T-helper 17 cell (primary cell): ENCODE data around the gene KRTAP4-11. TPM values are rescaled to one million over a fixed set of nuclear protein-coding genes. Genes with fewer than 3 reads are reported as not detected.
"Not testable (repeated sequence)": the region's sequence is repeated elsewhere in the genome, so short reads cannot be mapped to it uniquely, and the experiment has no call there.

Source experiments
- ATAC-seq: fragments of 150-1000 bp; cut with Tn5 transposase; 2 replicates; pipeline ENCODE4 v1.10.0; 2021; ENCODE audit warnings: mild to moderate bottlenecking, moderate library complexity
- DNase-seq, 3 donors: peaks; one replicate each; pipeline versions ENCODE4 v3.0.0 to v3.0.0-alpha.2; 2020 to 2021
- H3K9me3 ChIP-seq: one replicate; pipeline ENCODE4 v1.7.0; 2013; ENCODE audit warnings: low read length, mild to moderate bottlenecking; ENCODE audit not compliant: control insufficient read depth, poor library complexity, severe bottlenecking
- H3K27ac Mint-ChIP-seq: one replicate; pipeline ENCODE4 v1.8.0; 2022; ENCODE audit warnings: mild to moderate bottlenecking, moderate library complexity, mixed read lengths
- H3K27me3 Mint-ChIP-seq: one replicate; pipeline ENCODE4 v1.8.0; 2022; ENCODE audit warnings: mixed read lengths
- H3K36me3 Mint-ChIP-seq: one replicate; pipeline ENCODE4 v1.8.0; 2022; ENCODE audit warnings: low read depth, mixed read lengths
- H3K4me1 Mint-ChIP-seq: one replicate; pipeline ENCODE4 v1.8.0; 2022; ENCODE audit warnings: mild to moderate bottlenecking, mixed read lengths
- H3K4me3 Mint-ChIP-seq: one replicate; pipeline ENCODE4 v1.8.0; 2022; ENCODE audit warnings: mild to moderate bottlenecking, moderate library complexity, mixed read lengths
- total RNA-seq, 4 donors: library from RNA in 2 of 4; stranded (reverse) in 2 of 4; gene quantifications; one replicate each; pipeline ENCODE4 v1.2.3 and lab custom pipeline; 2022 to 2026

KRTAP4-11 gene
- total RNA-seq, 2 donors from 2014 or later, result not detected

- Mint-ChIP-seq H3K27ac (no peak overlapping the region), H3K36me3 (peaks cover 5% of the 10 kb centered on the region), H3K4me3 (no peak overlapping the region), H3K4me1 (peaks cover 2% of the 10 kb centered on the region), H3K27me3 (no peaks in the 10 kb centered on the region)
- DNase-seq (no peak), ATAC-seq (no peak)
- peaks cover 5% of the 10 kb centered on the region for H3K9me3 ChIP-seq
These were observed 23.2 kb upstream of the KRTAP4-11 start for GRCh38 chr17:41141361-41141760.

GRCh38 chr17:41140360-41141131 is 22.4 kb upstream of the KRTAP4-11 start, which contains the start of gene KRTAP4-6:
Gene KRTAP4-6 (minus strand): TSS chr17:41140544. CDS start chr17:41140487, 57 bp downstream.
- DNase-seq (no peak), ATAC-seq (no peak)
- Mint-ChIP-seq H3K4me1 (peaks cover 2% of the 10 kb centered on the region), H3K4me3 (no peak within 1 kb of the TSS), H3K27me3 (no peaks in the 10 kb centered on the region), H3K36me3 (peaks cover 5% of the 10 kb centered on the region), H3K27ac (no peak within 1 kb of the TSS)
- peaks cover 5% of the 10 kb centered on the region for H3K9me3 ChIP-seq

DNA sequence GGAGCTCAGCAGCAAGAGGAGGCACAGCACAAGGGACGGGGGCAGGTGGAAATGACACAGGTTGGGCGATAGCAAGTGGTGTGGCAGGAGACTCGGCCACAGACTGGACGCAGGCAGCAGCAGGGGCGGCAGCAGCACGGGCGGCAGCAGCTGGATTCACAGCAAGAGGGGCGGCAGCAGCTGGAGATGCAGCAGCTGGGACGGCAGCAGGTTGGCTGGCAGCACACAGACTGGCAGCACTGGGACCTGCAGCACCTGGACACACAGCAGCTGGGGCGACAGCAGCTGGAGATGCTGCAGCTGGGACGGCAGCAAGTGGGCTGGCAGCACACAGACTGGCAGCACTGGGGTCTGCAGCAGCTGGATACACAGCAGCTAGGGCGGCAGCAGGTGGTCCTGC is 21.7 kb upstream of the KRTAP4-11 start:
- H3K9me3 ChIP-seq, H3K27me3 Mint-ChIP-seq, H3K36me3 Mint-ChIP-seq, ATAC-seq, H3K27ac Mint-ChIP-seq, H3K4me3 Mint-ChIP-seq, DNase-seq, H3K4me1 Mint-ChIP-seq: not testable (repeated sequence)

GRCh38 chr17:41133880-41134735 is 15.9 kb upstream of the KRTAP4-11 start:
- no peak for DNase-seq
- ATAC-seq, result peak; percentile 45
- Mint-ChIP-seq H3K36me3 (peaks cover 2% of the 10 kb centered on the region), H3K4me1 (peaks cover 12% of the 10 kb centered on the region), H3K4me3 (no peak overlapping the region), H3K27ac (peak overlapping the region; percentile 63), H3K27me3 (no peaks in the 10 kb centered on the region)
- H3K9me3 ChIP-seq, result no peaks in the 10 kb centered on the region

DNA sequence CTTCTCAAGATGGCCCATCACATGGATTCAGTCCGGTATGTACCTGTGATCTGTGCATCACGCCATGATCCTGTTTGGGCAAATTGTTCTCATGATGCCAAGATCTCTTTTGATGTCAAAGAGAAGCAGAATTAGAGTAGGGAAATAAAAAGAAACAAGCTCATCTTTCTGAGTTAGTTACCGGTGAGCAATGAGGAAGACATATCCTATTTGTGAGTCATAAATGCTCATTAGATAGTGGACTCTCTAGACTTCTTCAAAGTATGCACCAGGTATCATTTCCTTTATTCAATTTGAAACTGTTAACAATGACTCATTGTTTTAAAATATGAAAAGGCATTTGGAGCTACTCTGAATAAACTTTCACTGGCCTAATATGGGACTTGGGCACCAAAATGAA is 13.8 kb upstream of the KRTAP4-11 start:
- H3K36me3 Mint-ChIP-seq, result no peaks in the 10 kb centered on the region
- H3K9me3 ChIP-seq, result no peaks in the 10 kb centered on the region
- H3K4me1 Mint-ChIP-seq, result peaks cover 12% of the 10 kb centered on the region
- DNase-seq (no peak), ATAC-seq (no peak)
- H3K27ac Mint-ChIP-seq, result no peak overlapping the region
- no peak overlapping the region for H3K4me3 Mint-ChIP-seq
- H3K27me3 Mint-ChIP-seq, result no peaks in the 10 kb centered on the region

- Mint-ChIP-seq H3K27me3 (no peaks in the 10 kb centered on the region), H3K4me1 (peaks cover 28% of the 10 kb centered on the region), H3K36me3 (no peaks in the 10 kb centered on the region), H3K27ac (no peak overlapping the region), H3K4me3 (no peak overlapping the region)
- DNase-seq (no peak), ATAC-seq (no peak)
- no peaks in the 10 kb centered on the region for H3K9me3 ChIP-seq
These were observed 9.2 kb upstream of the KRTAP4-11 start for GRCh38 chr17:41127371-41127770.

GRCh38 chr17:41126412-41126811 is 8.2 kb upstream of the KRTAP4-11 start:
- H3K27me3 Mint-ChIP-seq, result no peaks in the 10 kb centered on the region
- H3K36me3 Mint-ChIP-seq, result no peaks in the 10 kb centered on the region
- H3K9me3 ChIP-seq, result no peaks in the 10 kb centered on the region
- ATAC-seq, result no peak
- no peak overlapping the region for H3K4me3 Mint-ChIP-seq
- peaks cover 25% of the 10 kb centered on the region for H3K4me1 Mint-ChIP-seq
- no peak overlapping the region for H3K27ac Mint-ChIP-seq
- DNase-seq, result no peak

DNA sequence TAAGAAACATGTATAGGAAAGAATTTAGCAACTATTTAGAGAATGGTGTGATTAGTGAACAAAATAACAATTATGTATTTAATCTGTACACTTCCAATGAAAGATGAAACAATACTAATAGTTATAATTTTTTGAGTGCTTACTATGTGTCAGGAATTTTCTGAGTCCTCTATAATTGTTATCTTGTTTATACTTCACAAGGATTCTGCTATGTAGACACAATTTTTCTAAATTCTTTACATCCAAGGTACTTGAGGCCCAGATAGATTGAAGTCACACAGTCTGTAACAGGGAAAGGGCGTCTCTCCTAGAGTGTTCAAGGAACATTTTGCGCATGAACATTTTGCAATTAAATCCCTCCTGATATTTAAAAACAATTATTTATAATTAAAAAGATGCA is 6.9 kb upstream of the KRTAP4-11 start:
- DNase-seq, result no peak
- peak overlapping the region; percentile 36 for H3K4me3 Mint-ChIP-seq
- H3K27ac Mint-ChIP-seq, result peak overlapping the region; percentile 66
- no peaks in the 10 kb centered on the region for H3K9me3 ChIP-seq
- H3K27me3 Mint-ChIP-seq, result no peaks in the 10 kb centered on the region
- H3K4me1 Mint-ChIP-seq, result peaks cover 27% of the 10 kb centered on the region
- ATAC-seq, result no peak
- no peaks in the 10 kb centered on the region for H3K36me3 Mint-ChIP-seq

GRCh38 chr17:41123991-41124371 is 5.8 kb upstream of the KRTAP4-11 start, which contains the start of gene KRTAP4-12:
Gene KRTAP4-12 (minus strand): TSS chr17:41124182. CDS start chr17:41124122, 60 bp downstream.
- ATAC-seq, H3K9me3 ChIP-seq, DNase-seq, H3K36me3 Mint-ChIP-seq, H3K27me3 Mint-ChIP-seq: not testable (repeated sequence)
- H3K4me1 Mint-ChIP-seq, result peaks cover 27% of the 10 kb centered on the region
- peak within 1 kb of the TSS; percentile 80 for H3K4me3 Mint-ChIP-seq
- H3K27ac Mint-ChIP-seq, result peak within 1 kb of the TSS; percentile 66

DNA sequence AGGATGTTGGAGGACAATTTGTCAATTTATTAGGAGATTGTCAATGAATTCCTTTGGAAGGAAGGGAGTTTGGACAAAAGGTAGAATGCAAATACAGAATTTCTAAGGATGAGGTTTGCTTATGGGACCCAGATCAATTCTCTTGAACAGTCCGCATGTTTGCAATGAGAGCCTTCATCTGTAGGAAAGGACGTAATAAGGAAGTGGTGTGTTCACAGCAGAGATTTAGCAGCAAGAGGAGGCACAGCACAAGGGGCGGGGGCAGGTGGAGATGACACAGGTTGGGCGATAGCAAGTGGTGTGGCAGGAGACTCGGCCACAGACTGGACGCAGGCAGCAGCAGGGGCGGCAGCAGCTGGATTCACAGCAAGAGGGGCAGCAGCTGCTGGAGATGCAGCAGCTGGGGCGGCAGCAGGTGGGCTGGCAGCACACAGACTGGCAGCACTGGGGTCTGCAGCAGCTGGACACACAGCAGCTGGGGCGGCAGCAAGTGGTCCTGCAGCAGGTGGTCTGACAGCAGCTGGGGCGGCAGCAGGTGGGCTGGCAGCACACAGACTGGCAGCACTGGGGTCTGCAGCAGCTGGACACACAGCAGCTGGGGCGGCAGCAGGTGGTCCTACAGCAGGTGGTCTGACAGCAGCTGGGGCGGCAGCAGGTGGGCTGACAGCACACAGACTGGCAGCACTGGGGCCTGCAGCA is 5.3 kb upstream of the KRTAP4-11 start:
- not testable (repeated sequence) for DNase-seq, H3K9me3 ChIP-seq, H3K36me3 Mint-ChIP-seq, H3K27me3 Mint-ChIP-seq, ATAC-seq
- Mint-ChIP-seq H3K4me3 (peak overlapping the region; percentile 80), H3K27ac (peak overlapping the region; percentile 25), H3K4me1 (peaks cover 27% of the 10 kb centered on the region)

- DNase-seq, result no peak
- H3K4me3 Mint-ChIP-seq, result no peak overlapping the region
- peaks cover 6% of the 10 kb centered on the region for H3K36me3 Mint-ChIP-seq
- H3K9me3 ChIP-seq, result no peaks in the 10 kb centered on the region
- H3K4me1 Mint-ChIP-seq, result peaks cover 27% of the 10 kb centered on the region
- no peak for ATAC-seq
- H3K27me3 Mint-ChIP-seq, result peaks cover 9% of the 10 kb centered on the region
- H3K27ac Mint-ChIP-seq, result no peak overlapping the region
These were observed 3.6 kb upstream of the KRTAP4-11 start for GRCh38 chr17:41121742-41122141.

GRCh38 chr17:41119696-41120690 is 1.8 kb upstream of the KRTAP4-11 start:
- Mint-ChIP-seq H3K4me1 (peaks cover 24% of the 10 kb centered on the region), H3K4me3 (peak overlapping the region; percentile 49), H3K27me3 (peaks cover 20% of the 10 kb centered on the region), H3K27ac (peak overlapping the region; percentile 49)
- ATAC-seq, result peak; percentile 77
- not testable (repeated sequence) for H3K9me3 ChIP-seq, H3K36me3 Mint-ChIP-seq, DNase-seq
